Gastrocnemius medialis (tissue), 4 donors: ENCODE measurements around the gene NREP.

ENCODE experiments used
- CTCF ChIP-seq, 5 experiments: fragments of 450-650 bp in 3 of 5; fragments of 200-600 bp in 2 of 5; sonication (generic) in 2 of 5; IDR thresholded peaks in 4 of 5; conservative IDR thresholded peaks in 1 of 5; 1 replicate in 4 of 5; 2 replicates in 1 of 5; pipeline ENCODE4 v1.5.1; 2016 to 2019; ENCODE audit warnings: antibody characterized with exemption in 5 of 5, mild to moderate bottlenecking in 3 of 5, moderate library complexity in 3 of 5
- POLR2A ChIP-seq, 2 donors: fragments of 450-650 bp; IDR thresholded peaks; one replicate each; pipeline ENCODE4 v1.6.1; 2017; ENCODE audit warnings: antibody characterized with exemption in 2 of 2, mild to moderate bottlenecking in 2 of 2, moderate library complexity in 2 of 2

- TF ChIP-seq CTCF (IDR thresholded peaks at IDR 0.05 in 4 of 5, conservative IDR thresholded peaks at IDR 0.05 in 1 of 5) (no peak), POLR2A (IDR thresholded peaks at IDR 0.05) (no peak)
Measured at GRCh38 chr5:111762895-111763294, 5.9 kb upstream of the NREP start.
